ENCODE measurements around the gene RSRC1. TPM values are rescaled to one million over a fixed set of nuclear protein-coding genes. Genes with fewer than 3 reads are reported as not detected.

The RSRC1 gene
- total and polyA plus RNA-seq, 2 of the 8 experiments (the other 6 are each of a cell fraction or from before 2014, with no cell fraction given): 2.0 to 27.9 TPM

DNA sequence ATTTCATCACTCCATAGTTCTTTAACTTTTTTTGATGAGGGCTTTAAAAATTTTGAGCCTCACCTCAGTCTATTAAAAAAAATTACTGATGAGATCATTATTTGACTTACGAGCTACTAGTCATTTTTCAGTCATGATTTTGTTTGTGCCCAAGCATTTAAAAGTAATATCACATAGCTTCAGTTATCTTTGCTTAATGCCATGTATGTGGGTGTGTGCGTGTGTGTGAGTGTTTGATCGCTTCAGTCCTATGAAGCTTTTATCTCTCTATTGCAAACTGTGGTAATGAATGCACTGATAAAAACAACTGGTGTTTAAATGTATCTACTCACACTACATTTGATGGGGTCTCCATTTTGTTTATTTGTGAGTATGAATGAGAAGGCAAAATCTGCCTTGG lies 49.8 kb downstream of the RSRC1 start:
- no peak for FAIRE-seq

More for the DNA sequence above, 49.8 kb downstream of the RSRC1 start:
- 88% methylated on average over 3 of the region's 3 CpGs; no CpG with 5 or more reads in 1 of the 2 experiments for WGBS, 2 experiments (ENCODE audit: extremely low coverage in 1 of 2, insufficient coverage in 1 of 2, insufficient read length in 1 of 2, insufficient replicate concordance in 2 of 2, low coverage in 1 of 2, low lambda C conversion rate in 2 of 2, missing lambda C conversion rate in 1 of 2)
- no peak overlapping the region for H2BK5ac ChIP-seq (ENCODE audit: low read depth, low read length)
- H3K4ac ChIP-seq (replicated peaks; ENCODE audit: insufficient read length, low read depth, low read length): no peak overlapping the region
- no peaks in the 10 kb centered on the region for H3K9me3 ChIP-seq (ENCODE audit: insufficient read depth in 2 of 2, low read depth in 1 of 2, low read length in 1 of 2)
- H3K23me2 ChIP-seq (ENCODE audit: low read depth, low read length): no peaks in the 10 kb centered on the region
- H3K79me1 ChIP-seq (ENCODE audit: low read depth, low read length): no peaks in the 10 kb centered on the region
- H2BK20ac ChIP-seq (ENCODE audit: low read length): no peak overlapping the region
- H2BK12ac ChIP-seq (ENCODE audit: low read depth, low read length): no peak overlapping the region
- H3K56ac ChIP-seq (replicated peaks; ENCODE audit: insufficient read length, low read depth, low read length): no peak overlapping the region
- no peak for DNase-seq (ENCODE audit: low read depth in 1 of 2, low spot score in 2 of 2)
- no peak overlapping the region for H2BK15ac ChIP-seq (ENCODE audit: low read length)
- no peaks in the 10 kb centered on the region for H4K20me1 ChIP-seq (replicated peaks in 1 of 2; ENCODE audit: control insufficient read depth in 1 of 2, insufficient read depth in 2 of 2, low read length in 2 of 2)
- H4K8ac ChIP-seq (ENCODE audit: extremely low read depth, insufficient read depth, low read length): no peak overlapping the region
- no peak for TF ChIP-seq CBX8 (IDR thresholded peaks at IDR 0.05; ENCODE audit: borderline replicate concordance, low read depth, low read length)
- no peak for TF ChIP-seq SAP30 (IDR thresholded peaks at IDR 0.05; ENCODE audit: insufficient read depth, insufficient replicate concordance, low read length)
- TF ChIP-seq SUZ12 (IDR thresholded peaks at IDR 0.05; ENCODE audit: low read length): no peak
- no peak for TF ChIP-seq POLR2A (IDR thresholded peaks at IDR 0.05; ENCODE audit: control extremely low read depth in 1 of 2, low read depth in 2 of 2, low read length in 2 of 2)
- TF ChIP-seq, protein P1, sequence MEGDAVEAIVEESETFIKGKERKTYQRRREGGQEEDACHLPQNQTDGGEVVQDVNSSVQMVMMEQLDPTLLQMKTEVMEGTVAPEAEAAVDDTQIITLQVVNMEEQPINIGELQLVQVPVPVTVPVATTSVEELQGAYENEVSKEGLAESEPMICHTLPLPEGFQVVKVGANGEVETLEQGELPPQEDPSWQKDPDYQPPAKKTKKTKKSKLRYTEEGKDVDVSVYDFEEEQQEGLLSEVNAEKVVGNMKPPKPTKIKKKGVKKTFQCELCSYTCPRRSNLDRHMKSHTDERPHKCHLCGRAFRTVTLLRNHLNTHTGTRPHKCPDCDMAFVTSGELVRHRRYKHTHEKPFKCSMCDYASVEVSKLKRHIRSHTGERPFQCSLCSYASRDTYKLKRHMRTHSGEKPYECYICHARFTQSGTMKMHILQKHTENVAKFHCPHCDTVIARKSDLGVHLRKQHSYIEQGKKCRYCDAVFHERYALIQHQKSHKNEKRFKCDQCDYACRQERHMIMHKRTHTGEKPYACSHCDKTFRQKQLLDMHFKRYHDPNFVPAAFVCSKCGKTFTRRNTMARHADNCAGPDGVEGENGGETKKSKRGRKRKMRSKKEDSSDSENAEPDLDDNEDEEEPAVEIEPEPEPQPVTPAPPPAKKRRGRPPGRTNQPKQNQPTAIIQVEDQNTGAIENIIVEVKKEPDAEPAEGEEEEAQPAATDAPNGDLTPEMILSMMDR (IDR thresholded peaks at IDR 0.05; ENCODE audit: control extremely low read depth in 1 of 3, insufficient read depth in 1 of 3, low read depth in 1 of 3, low read length in 3 of 3): no peak
- TF ChIP-seq CHD2 (IDR thresholded peaks at IDR 0.05; ENCODE audit: low read length): no peak
- no peak for TF ChIP-seq RNF2 (IDR thresholded peaks at IDR 0.05; ENCODE audit: borderline replicate concordance, low read depth, low read length, missing control alignments, poor library complexity, severe bottlenecking)
- no peaks in the 10 kb centered on the region for H3K79me2 ChIP-seq (ENCODE audit: control insufficient read depth in 1 of 2, insufficient read depth in 2 of 2, low read length in 2 of 2)
- H3K4me3 ChIP-seq (ENCODE audit: extremely low read depth in 1 of 4, insufficient read depth in 2 of 4, low read depth in 3 of 4, low read length in 4 of 4): no peak overlapping the region
- H2AK5ac ChIP-seq (ENCODE audit: low read depth, low read length): no peak overlapping the region
- no peak overlapping the region for H2BK120ac ChIP-seq (replicated peaks; ENCODE audit: low read depth, low read length)
- H4K5ac ChIP-seq (ENCODE audit: insufficient read length, low read depth, low read length): no peak overlapping the region
- ChIA-PET POLR2A (ENCODE audit: partially characterized antibody) (interaction anchor here (0.6 kb wide), 1 partner anchor 50 kb away, joined by 3 read pairs; the partner anchor contains the start of gene RSRC1), CTCF (ENCODE audit: partially characterized antibody) (interaction anchor here (1.1 kb wide), 1 partner anchor 252 kb away, joined by 3 read pairs; no protein-coding TSS in a partner anchor)
- H2AFZ ChIP-seq (ENCODE audit: low read length): no peak overlapping the region
- H3K14ac ChIP-seq (ENCODE audit: insufficient read length): no peak overlapping the region
- H4K91ac ChIP-seq (replicated peaks; ENCODE audit: insufficient read length, low read length): no peak overlapping the region
- H3K18ac ChIP-seq (ENCODE audit: extremely low read depth, low read length): no peak overlapping the region
- no peak overlapping the region for H3K4me2 ChIP-seq (ENCODE audit: insufficient read depth in 1 of 2, low read depth in 2 of 2, low read length in 2 of 2)
- no peaks in the 10 kb centered on the region for H3K27me3 ChIP-seq (replicated peaks in 1 of 4; ENCODE audit: control insufficient read depth in 3 of 4, extremely low read depth in 1 of 4, insufficient read depth in 3 of 4, low read length in 3 of 4)
- no peak overlapping the region for H3K9ac ChIP-seq (replicated peaks in 1 of 4; ENCODE audit: extremely low read depth in 1 of 4, low read depth in 3 of 4, low read length in 3 of 4)
- no peaks in the 10 kb centered on the region for H3K4me1 ChIP-seq (replicated peaks in 1 of 4; ENCODE audit: control insufficient read depth in 3 of 4, insufficient read depth in 4 of 4, low read length in 3 of 4)
- no peak overlapping the region for H3K23ac ChIP-seq (ENCODE audit: insufficient read length)
- no peaks in the 10 kb centered on the region for H3K36me3 ChIP-seq (ENCODE audit: control insufficient read depth in 2 of 4, insufficient read depth in 4 of 4, low read length in 3 of 4)
- no peak overlapping the region for H3K27ac ChIP-seq (ENCODE audit: low read depth, low read length)

Data from H1 (cell line).